SW 1271 (cell line): ENCODE data around the gene MYH11.
"Not testable (repeated sequence)": the region's sequence is repeated elsewhere in the genome, so short reads cannot be mapped to it uniquely, and the experiment has no call there.

Experiments
- DNase-seq, 2 experiments: peaks; one replicate each; lab custom pipeline; 2025; lab: John Stamatoyannopoulos, UW

The MYH11 gene

GRCh38 chr16:15749985-15750384 lies 106.8 kb downstream of the MYH11 start:
- no peak for DNase-seq

DNA sequence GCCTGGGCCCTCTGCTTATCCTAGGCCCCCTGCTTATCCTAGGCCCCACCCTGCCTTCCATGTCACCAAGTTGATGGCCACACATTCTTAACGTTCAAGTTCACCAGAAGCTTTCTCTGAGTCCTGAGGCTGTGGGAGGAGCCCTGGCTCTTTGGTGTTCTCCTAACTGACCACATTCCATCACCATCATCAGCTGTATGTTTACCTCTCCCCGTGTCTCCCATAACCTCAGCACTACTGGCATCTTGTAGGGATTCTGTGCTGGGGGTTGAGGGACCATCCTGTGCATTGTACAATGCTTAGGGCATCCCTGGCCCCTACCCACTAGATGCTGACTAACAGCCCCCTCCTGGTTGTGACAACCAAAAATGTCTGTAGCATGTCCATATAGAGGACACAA lies 107.5 kb downstream of the MYH11 start:
- DNase-seq = no peak

GRCh38 chr16:15748654-15749053 lies 108.2 kb downstream of the MYH11 start:
- no peak for DNase-seq

DNA sequence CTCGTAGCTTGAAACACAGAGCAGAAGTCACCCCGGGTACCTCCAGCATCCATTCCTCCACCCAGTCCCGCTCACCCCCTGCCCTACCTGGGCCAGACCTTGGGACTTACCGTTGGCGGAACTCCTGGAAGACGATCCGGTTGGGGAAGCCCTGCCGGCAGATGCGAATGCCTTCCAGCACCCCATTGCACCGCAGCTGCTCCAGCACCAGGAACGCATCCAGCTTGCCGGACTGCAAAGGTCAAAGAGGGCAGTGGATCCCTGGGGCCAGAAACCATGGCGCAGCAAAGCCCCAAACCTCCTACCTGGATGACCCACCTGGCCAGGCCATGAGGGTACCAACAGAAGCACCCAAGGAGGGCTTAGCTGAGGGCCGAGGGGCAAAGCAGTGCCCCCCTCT lies 108.9 kb downstream of the MYH11 start:
- DNase-seq = no peak

DNA sequence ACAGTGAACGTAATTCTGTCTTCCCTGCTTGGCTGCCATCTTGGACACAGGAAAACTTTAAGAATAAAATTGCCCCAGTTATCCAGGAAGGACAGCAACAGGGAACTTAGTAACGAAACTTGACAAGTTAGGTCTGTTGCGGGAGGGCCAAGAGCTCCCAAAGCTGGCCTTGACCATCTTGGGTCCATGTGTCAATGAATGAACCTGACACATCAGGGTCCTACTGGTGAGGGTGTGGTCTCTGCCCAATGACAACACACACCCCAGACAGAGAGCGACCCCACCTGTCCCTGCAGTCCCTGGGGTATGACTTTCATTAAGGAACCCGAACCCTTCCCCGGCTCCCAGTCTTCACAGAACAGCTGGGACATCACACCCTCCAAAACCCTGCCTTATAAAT lies 110.5 kb downstream of the MYH11 start:
- no peak for DNase-seq

GRCh38 chr16:15743657-15744056 lies 113.2 kb downstream of the MYH11 start:
- no peak for DNase-seq

DNA sequence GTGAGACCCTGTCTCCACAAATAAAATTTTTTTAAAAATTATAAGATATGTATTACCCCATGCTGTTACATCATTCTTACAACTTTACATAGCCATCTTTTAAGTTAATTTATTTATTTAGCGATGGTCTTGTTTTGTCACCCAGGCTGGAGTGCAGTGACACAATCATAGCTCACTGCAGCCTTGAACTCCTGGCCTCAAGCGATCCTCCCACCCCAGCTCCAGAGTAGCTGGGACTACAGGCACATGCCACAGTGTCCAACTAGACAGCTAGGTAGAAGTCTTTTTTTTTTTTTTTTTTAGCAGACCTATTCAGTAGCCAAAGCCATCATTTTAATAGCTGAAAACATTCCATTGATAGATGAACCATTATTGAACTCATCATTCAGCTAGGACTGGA lies 114.1 kb downstream of the MYH11 start:
- DNase-seq = no peak

DNA sequence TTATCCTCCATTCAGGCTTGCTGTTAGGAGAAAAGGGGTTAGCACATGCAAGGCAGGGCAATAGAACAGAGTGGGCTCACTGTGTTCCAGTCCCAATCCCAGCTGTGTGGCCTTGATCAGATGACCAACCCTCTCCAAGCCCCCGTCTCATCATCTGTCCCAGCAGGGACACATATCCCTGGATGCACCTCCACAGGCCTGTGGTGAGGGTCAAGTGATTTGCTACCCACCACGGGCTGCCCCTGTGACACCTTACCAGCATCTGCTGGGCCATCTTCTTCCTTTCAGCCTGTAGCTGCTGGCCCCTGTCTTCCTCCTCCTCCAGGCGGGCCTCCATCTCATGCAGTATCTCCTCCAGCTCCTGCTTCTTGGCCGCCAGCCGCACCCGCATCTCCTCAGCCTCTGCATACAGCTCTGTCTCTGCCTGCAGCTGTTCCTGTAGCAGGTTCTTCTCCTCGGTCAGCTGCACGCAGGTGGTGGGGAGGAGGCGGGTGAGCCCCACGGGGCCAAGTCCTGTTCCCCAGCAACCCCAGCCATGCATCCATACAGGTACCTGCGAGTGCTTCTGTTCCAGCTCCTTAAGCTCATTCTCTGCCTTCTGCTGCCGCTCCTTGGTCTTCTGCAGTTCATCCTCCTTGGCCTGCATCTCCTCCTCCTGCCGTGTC lies 115.5 kb downstream of the MYH11 start:
- DNase-seq = no peak

GRCh38 chr16:15739950-15740349 lies 116.9 kb downstream of the MYH11 start:
- no peak for DNase-seq

GRCh38 chr16:15739464-15739863 lies 117.4 kb downstream of the MYH11 start:
- no peak for DNase-seq

GRCh38 chr16:15737140-15737644 lies 119.6 kb downstream of the MYH11 start:
- no peak for DNase-seq

DNA sequence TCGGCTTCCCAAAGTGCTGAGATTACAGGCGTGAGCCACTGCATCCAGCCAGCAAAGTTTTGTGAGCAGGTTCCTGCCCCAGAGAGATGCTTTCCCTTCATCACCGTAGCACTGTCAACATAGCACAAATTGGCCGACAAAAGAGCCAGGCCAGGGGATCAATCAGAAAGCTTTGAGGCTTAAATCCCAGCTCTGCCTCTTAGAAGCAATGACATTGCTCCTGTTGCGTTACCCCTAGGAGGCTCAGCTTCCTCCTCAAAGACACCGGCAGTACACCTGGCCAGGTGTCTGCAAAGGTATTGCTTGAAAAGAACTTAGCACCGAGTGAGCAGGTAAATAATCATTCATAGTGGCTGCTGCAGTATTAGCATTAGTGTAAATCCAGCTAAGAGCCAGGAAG lies 120.3 kb downstream of the MYH11 start:
- no peak for DNase-seq

DNA sequence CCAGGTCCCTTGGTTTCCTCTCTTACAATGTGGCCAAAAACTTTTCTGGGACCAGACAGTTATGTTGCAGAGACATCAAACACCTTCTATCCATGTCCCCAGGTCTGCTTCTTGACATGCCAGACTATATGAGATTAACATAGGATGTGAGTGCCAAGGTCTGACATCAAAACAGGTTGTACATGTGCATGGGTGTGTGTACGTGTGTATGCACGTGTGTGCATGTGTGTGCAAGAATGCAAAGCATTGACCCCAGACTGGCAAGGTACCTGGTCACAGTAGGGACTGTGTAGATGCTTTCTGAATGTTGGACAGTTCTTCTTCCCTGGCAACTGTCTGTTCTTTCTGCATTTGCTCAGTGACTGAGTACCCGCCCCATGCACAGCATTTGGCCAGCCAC lies 121.2 kb downstream of the MYH11 start:
- no peak for DNase-seq

DNA sequence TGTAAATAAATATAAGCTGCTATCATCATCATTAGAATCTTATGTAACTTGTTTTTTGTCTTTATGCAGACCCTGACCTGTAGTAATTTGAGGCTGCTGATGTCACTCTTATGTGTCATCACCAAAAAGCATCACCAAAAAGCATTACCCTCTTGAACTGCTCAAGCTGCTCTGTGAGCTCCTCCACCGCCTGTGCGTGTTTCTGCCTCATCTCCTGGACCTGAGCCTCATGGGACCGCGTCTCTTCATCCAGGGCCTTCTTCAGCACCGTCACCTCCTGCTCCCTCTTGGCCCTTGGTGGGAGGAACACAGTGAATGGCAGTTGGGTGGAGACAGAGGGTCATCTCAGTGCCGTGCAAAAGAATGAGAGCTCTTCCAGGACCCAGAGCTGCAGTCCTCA lies 124.4 kb downstream of the MYH11 start:
- DNase-seq = no peak

GRCh38 chr16:15729152-15729551 lies 127.7 kb downstream of the MYH11 start:
- DNase-seq = no peak

DNA sequence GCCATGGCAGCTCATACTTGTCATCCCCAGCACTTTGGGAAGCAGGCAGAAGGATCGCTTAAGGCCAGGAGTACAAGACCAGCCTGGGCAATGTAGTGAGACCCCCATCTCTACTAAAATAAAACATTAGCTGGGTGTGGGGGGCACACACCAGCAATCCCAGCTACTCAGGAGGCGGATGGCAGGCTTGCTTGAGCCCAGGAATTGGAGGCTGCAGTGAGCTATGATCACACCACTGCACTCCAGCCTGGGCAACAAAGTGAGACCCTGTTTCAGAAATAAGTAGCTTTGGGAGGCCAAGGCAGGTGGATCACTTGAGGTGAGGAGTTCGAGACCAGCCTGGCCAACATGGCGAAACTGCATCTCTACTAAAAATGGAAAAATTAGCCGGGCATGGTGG lies 129.1 kb downstream of the MYH11 start:
- DNase-seq = not testable (repeated sequence)

DNA sequence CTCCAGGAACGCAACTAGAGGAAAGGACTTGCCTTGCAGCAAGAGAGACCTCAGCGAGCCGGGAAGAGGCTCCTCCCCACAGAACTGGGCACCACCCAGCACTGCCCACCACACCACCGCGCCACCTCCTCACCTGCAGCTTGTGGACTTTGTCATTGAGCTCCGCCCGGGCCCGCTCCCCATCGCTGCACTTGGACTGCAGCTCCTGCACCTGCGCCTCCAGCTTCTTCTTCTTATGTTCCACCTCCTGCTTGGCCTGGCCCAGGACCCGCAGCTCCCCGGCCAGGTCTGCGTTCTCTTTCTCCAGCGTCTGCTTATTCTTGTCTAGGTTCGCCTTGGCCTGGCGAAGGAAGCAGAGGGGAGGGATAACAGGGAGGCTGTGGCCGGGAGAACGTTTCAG lies 130.1 kb downstream of the MYH11 start:
- DNase-seq = no peak

DNA sequence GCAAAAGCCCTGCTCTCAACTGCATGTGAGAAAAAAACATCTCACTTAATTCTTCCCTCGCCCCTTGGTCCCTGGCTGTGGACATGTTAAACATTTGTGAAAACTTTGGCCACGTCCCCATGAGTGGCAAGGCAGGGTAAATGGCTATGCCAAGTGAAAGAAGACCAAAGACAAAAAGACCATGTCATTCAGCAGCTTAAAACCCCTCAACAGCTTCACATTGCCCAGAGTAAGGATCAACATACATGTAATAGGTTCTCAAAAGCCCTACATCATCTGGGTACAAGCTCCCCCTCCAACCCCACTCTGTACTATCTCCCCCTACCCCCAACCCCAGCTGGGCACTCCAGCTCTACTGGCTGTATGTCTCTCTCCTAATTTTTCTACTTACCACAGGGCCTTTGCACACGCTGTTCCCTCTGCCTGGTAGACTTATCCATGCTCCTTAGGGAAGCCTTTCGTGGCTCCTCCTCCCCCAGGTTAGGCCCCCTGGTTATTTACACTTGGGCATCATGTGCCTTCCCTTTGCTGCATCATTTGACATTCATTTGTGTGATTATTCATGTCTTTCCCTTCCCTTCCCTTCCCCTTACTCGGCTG lies 131.1 kb downstream of the MYH11 start:
- DNase-seq = no peak

DNA sequence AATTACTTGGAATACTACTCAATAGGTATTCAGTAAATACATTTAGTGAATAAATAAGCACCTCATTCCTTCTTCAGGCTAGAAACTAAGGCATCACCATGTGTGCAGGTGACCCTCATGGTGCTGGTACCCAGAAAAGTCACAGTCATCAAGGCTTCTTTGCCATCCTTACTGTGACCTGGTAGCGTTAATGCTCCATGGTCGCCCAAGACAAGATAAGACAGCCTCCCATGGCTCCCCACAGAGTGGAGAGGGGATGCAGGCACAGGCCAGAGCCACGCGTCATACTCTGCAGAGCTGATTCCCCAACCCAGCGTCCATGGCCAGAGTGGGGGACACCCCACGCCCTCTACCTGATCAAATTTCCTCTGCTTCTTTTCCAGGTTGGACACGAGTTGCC lies 133.0 kb downstream of the MYH11 start:
- DNase-seq = no peak

DNA sequence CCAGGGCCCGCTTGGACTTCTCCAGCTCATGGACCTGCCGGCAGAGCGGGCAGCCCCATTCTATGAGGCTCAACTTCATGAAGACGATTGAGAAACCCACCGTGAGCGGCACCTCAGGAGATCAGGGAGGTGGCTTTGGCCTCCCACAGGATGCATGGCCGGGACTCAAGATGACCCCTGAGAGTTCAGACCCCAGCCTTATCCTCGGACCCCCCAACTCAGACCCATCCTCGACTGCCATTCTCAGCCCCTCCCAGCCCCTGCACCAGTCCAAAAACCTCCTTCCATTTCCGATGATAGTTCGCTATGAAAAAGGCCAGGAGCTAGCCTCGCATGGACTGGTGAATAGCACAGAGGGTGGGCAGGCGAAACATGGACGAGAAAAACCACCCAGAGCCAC lies 135.8 kb downstream of the MYH11 start:
- no peak for DNase-seq

DNA sequence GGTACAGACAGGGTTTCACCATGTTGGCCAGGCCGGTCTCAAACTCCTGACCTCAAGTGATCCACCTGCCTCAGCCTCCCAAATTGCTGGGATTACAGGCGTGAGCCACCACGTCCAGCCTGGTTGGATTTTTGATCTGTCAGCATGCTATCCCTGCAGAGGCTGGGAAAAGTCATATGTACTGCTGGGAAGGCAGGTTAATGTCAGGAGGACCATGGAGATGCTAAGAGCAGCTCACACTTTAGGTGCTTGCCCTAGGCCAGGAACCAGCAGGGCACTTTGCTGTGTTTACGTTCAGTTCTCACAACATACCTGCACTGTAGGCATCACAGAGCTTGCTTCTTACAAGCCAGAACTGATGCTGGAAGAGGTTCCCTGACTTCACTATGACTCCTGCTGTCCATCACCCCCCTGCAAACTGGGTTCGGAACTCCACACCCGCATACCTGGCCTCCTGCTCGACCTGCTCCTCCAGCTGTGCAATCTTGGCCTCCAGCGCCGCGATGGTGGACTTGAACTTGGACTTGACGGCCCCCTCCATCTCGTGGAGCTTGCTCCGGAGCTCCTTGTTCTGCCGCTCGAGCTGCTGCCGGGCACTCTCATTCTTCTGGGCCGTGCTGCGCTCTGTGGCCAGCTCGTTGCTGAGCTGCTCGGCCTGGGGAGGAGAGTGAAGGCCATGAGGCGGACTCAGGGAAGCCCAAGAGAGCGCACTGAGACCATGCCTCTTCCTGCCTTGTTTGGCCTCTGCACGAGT lies 140.0 kb downstream of the MYH11 start:
- no peak for DNase-seq

DNA sequence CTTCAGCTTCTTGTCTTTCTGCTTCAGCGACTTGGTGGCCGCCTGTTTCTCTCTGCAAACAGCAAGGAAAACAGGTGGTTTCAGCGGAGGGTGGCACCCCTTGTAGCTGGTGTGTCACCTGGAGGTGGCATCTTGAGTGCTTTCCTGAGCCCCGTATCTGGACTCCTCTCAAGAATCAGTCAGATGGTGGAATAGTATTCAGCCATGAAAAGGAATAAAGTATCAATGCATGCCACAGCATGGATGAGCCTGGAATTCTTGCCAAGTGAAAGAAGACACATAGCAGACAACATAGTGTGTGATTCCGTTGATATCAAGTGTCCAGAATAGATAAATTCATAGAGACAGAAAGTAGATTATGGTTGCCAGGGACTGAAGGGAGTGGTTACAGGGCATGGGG lies 141.6 kb downstream of the MYH11 start:
- no peak for DNase-seq
